GM23338 (cell line): ENCODE data around the gene LMBR1. TPM values are rescaled to one million over a fixed set of nuclear protein-coding genes. Genes with fewer than 3 reads are reported as not detected.

Source experiments
- ATAC-seq: fragments of 200-7000 bp; cut with Tn5 transposase; 3 replicates; pipeline ENCODE4 v1.9.1; 2020
- DNase-seq: peaks from one replicate; pipeline ENCODE4 v3.0.0-alpha.2; 2015; ENCODE audit warnings: low spot score
- H2AFZ ChIP-seq: fragments of 200-600 bp; sonication (generic); 2 replicates; pipeline ENCODE4 v1.8.0; 2016; ENCODE audit warnings: antibody characterized with exemption, mild to moderate bottlenecking, moderate library complexity
- H3F3A ChIP-seq: fragments of 200-600 bp; sonication (generic); replicated peaks from 2 replicates; pipeline ENCODE4 v1.8.0; 2017; ENCODE audit warnings: antibody characterized with exemption, mixed run types, low read depth
- H3K27ac ChIP-seq: fragments of 200-600 bp; sonication (generic); 2 replicates; pipeline ENCODE4 v1.6.1; 2016; ENCODE audit warnings: low read depth
- H3K27me3 ChIP-seq: fragments of 200-600 bp; sonication (generic); 2 replicates; pipeline ENCODE4 v1.8.0; 2016; ENCODE audit warnings: mild to moderate bottlenecking, mixed run types, moderate library complexity; ENCODE audit not compliant: insufficient read depth
- H3K36me3 ChIP-seq: fragments of 200-600 bp; sonication (generic); 2 replicates; pipeline ENCODE4 v1.8.0; 2016; ENCODE audit warnings: mild to moderate bottlenecking; ENCODE audit not compliant: insufficient read depth
- H3K4me1 ChIP-seq: fragments of 200-600 bp; sonication (generic); 2 replicates; pipeline ENCODE4 v1.8.0; 2016; ENCODE audit warnings: mild to moderate bottlenecking, moderate library complexity; ENCODE audit not compliant: insufficient read depth
- H3K4me2 ChIP-seq: fragments of 200-600 bp; sonication (generic); 2 replicates; pipeline ENCODE4 v1.7.1; 2017; ENCODE audit warnings: mixed run types
- H3K4me3 ChIP-seq: fragments of 200-600 bp; sonication (generic); 2 replicates; pipeline ENCODE4 v1.6.1; 2016; ENCODE audit warnings: mixed run types
- H3K79me2 ChIP-seq: fragments of 200-600 bp; sonication (generic); replicated peaks from 2 replicates; pipeline ENCODE4 v1.8.0; 2017; ENCODE audit warnings: mild to moderate bottlenecking; ENCODE audit not compliant: insufficient read depth
- H3K9me2 ChIP-seq: fragments of 200-600 bp; sonication (generic); 2 replicates; pipeline ENCODE4 v1.8.0; 2017; ENCODE audit not compliant: insufficient read depth
- H4K20me1 ChIP-seq: fragments of 200-600 bp; sonication (generic); replicated peaks from 2 replicates; pipeline ENCODE4 v1.8.0; 2017; ENCODE audit warnings: mild to moderate bottlenecking; ENCODE audit not compliant: insufficient read depth
- H3K27ac Mint-ChIP-seq: 2 replicates; pipeline ENCODE4 v1.8.0; 2020; ENCODE audit warnings: inconsistent platforms, mild to moderate bottlenecking, moderate library complexity, mixed read lengths
- H3K27me3 Mint-ChIP-seq: 3 replicates; pipeline ENCODE4 v1.8.0; 2022; ENCODE audit warnings: low read depth, mild to moderate bottlenecking, moderate library complexity, mixed read lengths, inconsistent platforms; ENCODE audit not compliant: insufficient read depth, poor library complexity
- H3K36me3 Mint-ChIP-seq: 3 replicates; pipeline ENCODE4 v1.8.0; 2021; ENCODE audit warnings: low read depth, mild to moderate bottlenecking, inconsistent platforms, moderate library complexity, mixed read lengths
- H3K4me1 Mint-ChIP-seq: 3 replicates; pipeline ENCODE4 v1.8.0; 2020; ENCODE audit warnings: mild to moderate bottlenecking, inconsistent platforms, mixed read lengths
- H3K4me3 Mint-ChIP-seq: 3 replicates; pipeline ENCODE4 v1.8.0; 2021; ENCODE audit warnings: moderate library complexity, mild to moderate bottlenecking, inconsistent platforms, mixed read lengths
- H3K9me3 Mint-ChIP-seq: 3 replicates; pipeline ENCODE4 v1.8.0; 2020; ENCODE audit warnings: moderate library complexity, mild to moderate bottlenecking, inconsistent platforms, mixed read lengths
- CREB1 ChIP-seq: fragments of 250-450 bp; sonication (Bioruptor Pico); IDR thresholded peaks from 2 replicates; pipeline ENCODE4 v1.5.0; 2020; ENCODE audit warnings: low read depth, mild to moderate bottlenecking, moderate library complexity
- EZH2 ChIP-seq: fragments of 200-600 bp; sonication (generic); IDR thresholded peaks from one replicate; pipeline ENCODE4 v1.8.0; 2017; ENCODE audit warnings: antibody characterized with exemption, mild to moderate bottlenecking, low read depth; ENCODE audit not compliant: unreplicated experiment
- EZH2phosphoT487 ChIP-seq: fragments of 200-600 bp; sonication (generic); IDR thresholded peaks from one replicate; pipeline ENCODE4 v1.8.1; 2018; ENCODE audit warnings: antibody characterized with exemption; ENCODE audit not compliant: unreplicated experiment
- NANOG ChIP-seq: IDR thresholded peaks from 2 replicates; pipeline ENCODE4 v1.6.1; 2016; ENCODE audit warnings: antibody characterized with exemption, borderline replicate concordance
- POLR2AphosphoS5 ChIP-seq: IDR thresholded peaks from 2 replicates; pipeline ENCODE4 v1.6.1; 2016; ENCODE audit warnings: antibody characterized with exemption, low read depth
- REST ChIP-seq: IDR thresholded peaks from one replicate; pipeline ENCODE4 v1.6.1; 2018; ENCODE audit warnings: antibody characterized with exemption; ENCODE audit not compliant: unreplicated experiment
- STAT1 ChIP-seq: IDR thresholded peaks from one replicate; pipeline ENCODE4 v1.6.1; 2016; ENCODE audit warnings: antibody characterized with exemption; ENCODE audit not compliant: unreplicated experiment
- ZNF114 ChIP-seq: fragments of 250-450 bp; sonication (Bioruptor Pico); IDR thresholded peaks from 2 replicates; pipeline ENCODE4 v1.5.0; 2020; ENCODE audit warnings: mild to moderate bottlenecking, moderate library complexity
- ZNF331 ChIP-seq: fragments of 250-450 bp; sonication (Bioruptor Pico); IDR thresholded peaks from 2 replicates; pipeline ENCODE4 v1.5.0; 2020; ENCODE audit warnings: low read depth, mild to moderate bottlenecking, moderate library complexity
- polyA plus RNA-seq: library from polyadenylated mRNA; unstranded; fragments of >200 nt; fragmentation: Nextera tagmentation; extraction: Ambion mirVana; gene quantifications from 2 replicates; pipeline ENCODE4 v1.2.1, GENCODE V29; 2016
- total RNA-seq: library from RNA; depleted of rRNA; stranded (reverse); fragments of >200 nt; shearing (Covaris generic); gene quantifications from 2 replicates; pipeline ENCODE4 v1.2.3, GENCODE V29; 2014
- TF ChIP-seq, protein P1 (sequence below), 2 experiments: fragments of 200-600 bp in 1 of 2; sonication (generic) in 1 of 2; conservative IDR thresholded peaks; 2 replicates each; pipeline versions ENCODE4 v1.5.1 to v1.6.1; 2016 to 2017; ENCODE audit warnings: antibody characterized with exemption in 2 of 2, low read depth in 2 of 2, mild to moderate bottlenecking in 2 of 2, moderate library complexity in 1 of 2
- TF ChIP-seq, protein P2 (sequence below): fragments of 250-450 bp; sonication (Bioruptor Pico); IDR thresholded peaks from 2 replicates; pipeline ENCODE4 v1.5.0; 2020; ENCODE audit warnings: mild to moderate bottlenecking, moderate library complexity

Gene LMBR1
- total and polyA plus RNA-seq, 2 experiments from 2014 or later: 21.8 to 90.1 TPM

- no peak overlapping the region for H3K27ac Mint-ChIP-seq
- H3K27me3 Mint-ChIP-seq: peaks cover 2% of the 10 kb centered on the region
Observed at GRCh38 chr7:156765901-156766656, 126.9 kb downstream of the LMBR1 start.

More at GRCh38 chr7:156765901-156766656, 126.9 kb downstream of the LMBR1 start:
- no peak overlapping the region for H2AFZ ChIP-seq
- ATAC-seq (no peak), DNase-seq (no peak)
- H3K4me2 ChIP-seq: no peak overlapping the region
- no peak for TF ChIP-seq STAT1
- TF ChIP-seq, protein P1, sequence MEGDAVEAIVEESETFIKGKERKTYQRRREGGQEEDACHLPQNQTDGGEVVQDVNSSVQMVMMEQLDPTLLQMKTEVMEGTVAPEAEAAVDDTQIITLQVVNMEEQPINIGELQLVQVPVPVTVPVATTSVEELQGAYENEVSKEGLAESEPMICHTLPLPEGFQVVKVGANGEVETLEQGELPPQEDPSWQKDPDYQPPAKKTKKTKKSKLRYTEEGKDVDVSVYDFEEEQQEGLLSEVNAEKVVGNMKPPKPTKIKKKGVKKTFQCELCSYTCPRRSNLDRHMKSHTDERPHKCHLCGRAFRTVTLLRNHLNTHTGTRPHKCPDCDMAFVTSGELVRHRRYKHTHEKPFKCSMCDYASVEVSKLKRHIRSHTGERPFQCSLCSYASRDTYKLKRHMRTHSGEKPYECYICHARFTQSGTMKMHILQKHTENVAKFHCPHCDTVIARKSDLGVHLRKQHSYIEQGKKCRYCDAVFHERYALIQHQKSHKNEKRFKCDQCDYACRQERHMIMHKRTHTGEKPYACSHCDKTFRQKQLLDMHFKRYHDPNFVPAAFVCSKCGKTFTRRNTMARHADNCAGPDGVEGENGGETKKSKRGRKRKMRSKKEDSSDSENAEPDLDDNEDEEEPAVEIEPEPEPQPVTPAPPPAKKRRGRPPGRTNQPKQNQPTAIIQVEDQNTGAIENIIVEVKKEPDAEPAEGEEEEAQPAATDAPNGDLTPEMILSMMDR (conservative IDR thresholded peaks at IDR 0.05; ENCODE audit: low read depth in 2 of 2): no peak
- TF ChIP-seq POLR2AphosphoS5: no peak
- TF ChIP-seq CREB1 (CRISPR knock-in tag): no peak
- TF ChIP-seq ZNF114 (CRISPR knock-in tag): no peak
- TF ChIP-seq EZH2phosphoT487: no peak
- no peak for TF ChIP-seq REST
- TF ChIP-seq, protein P2, sequence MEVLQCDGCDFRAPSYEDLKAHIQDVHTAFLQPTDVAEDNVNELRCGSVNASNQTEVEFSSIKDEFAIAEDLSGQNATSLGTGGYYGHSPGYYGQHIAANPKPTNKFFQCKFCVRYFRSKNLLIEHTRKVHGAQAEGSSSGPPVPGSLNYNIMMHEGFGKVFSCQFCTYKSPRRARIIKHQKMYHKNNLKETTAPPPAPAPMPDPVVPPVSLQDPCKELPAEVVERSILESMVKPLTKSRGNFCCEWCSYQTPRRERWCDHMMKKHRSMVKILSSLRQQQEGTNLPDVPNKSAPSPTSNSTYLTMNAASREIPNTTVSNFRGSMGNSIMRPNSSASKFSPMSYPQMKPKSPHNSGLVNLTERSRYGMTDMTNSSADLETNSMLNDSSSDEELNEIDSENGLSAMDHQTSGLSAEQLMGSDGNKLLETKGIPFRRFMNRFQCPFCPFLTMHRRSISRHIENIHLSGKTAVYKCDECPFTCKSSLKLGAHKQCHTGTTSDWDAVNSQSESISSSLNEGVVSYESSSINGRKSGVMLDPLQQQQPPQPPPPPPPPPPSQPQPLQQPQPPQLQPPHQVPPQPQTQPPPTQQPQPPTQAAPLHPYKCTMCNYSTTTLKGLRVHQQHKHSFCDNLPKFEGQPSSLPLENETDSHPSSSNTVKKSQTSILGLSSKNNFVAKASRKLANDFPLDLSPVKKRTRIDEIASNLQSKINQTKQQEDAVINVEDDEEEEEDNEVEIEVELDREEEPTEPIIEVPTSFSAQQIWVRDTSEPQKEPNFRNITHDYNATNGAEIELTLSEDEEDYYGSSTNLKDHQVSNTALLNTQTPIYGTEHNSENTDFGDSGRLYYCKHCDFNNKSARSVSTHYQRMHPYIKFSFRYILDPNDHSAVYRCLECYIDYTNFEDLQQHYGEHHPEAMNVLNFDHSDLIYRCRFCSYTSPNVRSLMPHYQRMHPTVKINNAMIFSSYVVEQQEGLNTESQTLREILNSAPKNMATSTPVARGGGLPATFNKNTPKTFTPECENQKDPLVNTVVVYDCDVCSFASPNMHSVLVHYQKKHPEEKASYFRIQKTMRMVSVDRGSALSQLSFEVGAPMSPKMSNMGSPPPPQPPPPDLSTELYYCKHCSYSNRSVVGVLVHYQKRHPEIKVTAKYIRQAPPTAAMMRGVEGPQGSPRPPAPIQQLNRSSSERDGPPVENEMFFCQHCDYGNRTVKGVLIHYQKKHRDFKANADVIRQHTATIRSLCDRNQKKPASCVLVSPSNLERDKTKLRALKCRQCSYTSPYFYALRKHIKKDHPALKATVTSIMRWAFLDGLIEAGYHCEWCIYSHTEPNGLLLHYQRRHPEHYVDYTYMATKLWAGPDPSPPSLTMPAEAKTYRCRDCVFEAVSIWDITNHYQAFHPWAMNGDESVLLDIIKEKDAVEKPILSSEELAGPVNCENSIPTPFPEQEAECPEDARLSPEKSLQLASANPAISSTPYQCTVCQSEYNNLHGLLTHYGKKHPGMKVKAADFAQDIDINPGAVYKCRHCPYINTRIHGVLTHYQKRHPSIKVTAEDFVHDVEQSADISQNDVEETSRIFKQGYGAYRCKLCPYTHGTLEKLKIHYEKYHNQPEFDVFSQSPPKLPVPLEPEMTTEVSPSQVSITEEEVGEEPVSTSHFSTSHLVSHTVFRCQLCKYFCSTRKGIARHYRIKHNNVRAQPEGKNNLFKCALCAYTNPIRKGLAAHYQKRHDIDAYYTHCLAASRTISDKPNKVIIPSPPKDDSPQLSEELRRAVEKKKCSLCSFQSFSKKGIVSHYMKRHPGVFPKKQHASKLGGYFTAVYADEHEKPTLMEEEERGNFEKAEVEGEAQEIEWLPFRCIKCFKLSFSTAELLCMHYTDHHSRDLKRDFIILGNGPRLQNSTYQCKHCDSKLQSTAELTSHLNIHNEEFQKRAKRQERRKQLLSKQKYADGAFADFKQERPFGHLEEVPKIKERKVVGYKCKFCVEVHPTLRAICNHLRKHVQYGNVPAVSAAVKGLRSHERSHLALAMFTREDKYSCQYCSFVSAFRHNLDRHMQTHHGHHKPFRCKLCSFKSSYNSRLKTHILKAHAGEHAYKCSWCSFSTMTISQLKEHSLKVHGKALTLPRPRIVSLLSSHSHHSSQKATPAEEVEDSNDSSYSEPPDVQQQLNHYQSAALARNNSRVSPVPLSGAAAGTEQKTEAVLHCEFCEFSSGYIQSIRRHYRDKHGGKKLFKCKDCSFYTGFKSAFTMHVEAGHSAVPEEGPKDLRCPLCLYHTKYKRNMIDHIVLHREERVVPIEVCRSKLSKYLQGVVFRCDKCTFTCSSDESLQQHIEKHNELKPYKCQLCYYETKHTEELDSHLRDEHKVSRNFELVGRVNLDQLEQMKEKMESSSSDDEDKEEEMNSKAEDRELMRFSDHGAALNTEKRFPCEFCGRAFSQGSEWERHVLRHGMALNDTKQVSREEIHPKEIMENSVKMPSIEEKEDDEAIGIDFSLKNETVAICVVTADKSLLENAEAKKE (CRISPR knock-in tag): no peak
- TF ChIP-seq EZH2: no peak
- no peak for TF ChIP-seq ZNF331 (CRISPR knock-in tag)
- no peak for TF ChIP-seq NANOG
- Mint-ChIP-seq H3K4me3 (no peak overlapping the region), H3K9me3 (0 out of 3 replicates have a peak, but pooled peaks cover under 1% of the 10 kb centered on the region), H3K36me3 (peaks cover 14% of the 10 kb centered on the region), H3K4me1 (peaks cover 14% of the 10 kb centered on the region)
- H3K27ac ChIP-seq: no peak overlapping the region
- H3K9me2 ChIP-seq: no peaks in the 10 kb centered on the region
- H3F3A ChIP-seq: no peaks in the 10 kb centered on the region
- no peaks in the 10 kb centered on the region for H3K27me3 ChIP-seq
- 0 out of 2 replicates have a peak, but pooled peaks cover 6% of the 10 kb centered on the region for H4K20me1 ChIP-seq
- H3K36me3 ChIP-seq: no peaks in the 10 kb centered on the region
- H3K4me1 ChIP-seq: no peaks in the 10 kb centered on the region
- peaks cover 8% of the 10 kb centered on the region; the same call in 1 of the 2 replicates for H3K79me2 ChIP-seq
- no peak overlapping the region for H3K4me3 ChIP-seq
